Large intestine (tissue), 3 donors: ENCODE results near the gene ACO2. TPM values are rescaled to one million over a fixed set of nuclear protein-coding genes. Genes with fewer than 3 reads are reported as not detected.

Experiments
- DNase-seq, 2 donors: peaks; one replicate each; pipeline versions ENCODE4 v3.0.0 to v3.0.0-alpha.2; 2013
- H3K27ac ChIP-seq: one replicate; pipeline ENCODE4 v1.5.1; 2013; ENCODE audit warnings: low read length
- H3K27me3 ChIP-seq: 2 replicates; pipeline ENCODE4 v1.6.1; 2013; ENCODE audit warnings: low read length; ENCODE audit not compliant: control insufficient read depth, insufficient read depth
- H3K36me3 ChIP-seq: 2 replicates; pipeline ENCODE4 v1.6.1; 2013; ENCODE audit warnings: low read length; ENCODE audit not compliant: control insufficient read depth, insufficient read depth
- H3K4me1 ChIP-seq: one replicate; pipeline ENCODE4 v1.6.1; 2013; ENCODE audit warnings: low read length; ENCODE audit not compliant: control insufficient read depth, insufficient read depth
- H3K4me3 ChIP-seq: one replicate; pipeline ENCODE4 v1.5.1; 2013; ENCODE audit warnings: low read length
- H3K9me3 ChIP-seq: one replicate; pipeline ENCODE4 v1.6.1; 2013; ENCODE audit warnings: mild to moderate bottlenecking, low read depth, low read length, moderate library complexity; ENCODE audit not compliant: control insufficient read depth
- WGBS: methylation state at CpG from one replicate; pipeline ENCODE4 v1.1.5; 2013; ENCODE audit warnings: low lambda C conversion rate; ENCODE audit not compliant: insufficient coverage; 5-methylcytosine and 5-hydroxymethylcytosine counted together
- polyA plus RNA-seq: library from polyadenylated mRNA; unstranded; fragments of 120-200 nt; gene quantifications from one replicate; pipeline ENCODE4 v1.2.1, GENCODE V29; 2013

The ACO2 gene
- polyA plus RNA-seq, 1 donor: 209 TPM

DNA sequence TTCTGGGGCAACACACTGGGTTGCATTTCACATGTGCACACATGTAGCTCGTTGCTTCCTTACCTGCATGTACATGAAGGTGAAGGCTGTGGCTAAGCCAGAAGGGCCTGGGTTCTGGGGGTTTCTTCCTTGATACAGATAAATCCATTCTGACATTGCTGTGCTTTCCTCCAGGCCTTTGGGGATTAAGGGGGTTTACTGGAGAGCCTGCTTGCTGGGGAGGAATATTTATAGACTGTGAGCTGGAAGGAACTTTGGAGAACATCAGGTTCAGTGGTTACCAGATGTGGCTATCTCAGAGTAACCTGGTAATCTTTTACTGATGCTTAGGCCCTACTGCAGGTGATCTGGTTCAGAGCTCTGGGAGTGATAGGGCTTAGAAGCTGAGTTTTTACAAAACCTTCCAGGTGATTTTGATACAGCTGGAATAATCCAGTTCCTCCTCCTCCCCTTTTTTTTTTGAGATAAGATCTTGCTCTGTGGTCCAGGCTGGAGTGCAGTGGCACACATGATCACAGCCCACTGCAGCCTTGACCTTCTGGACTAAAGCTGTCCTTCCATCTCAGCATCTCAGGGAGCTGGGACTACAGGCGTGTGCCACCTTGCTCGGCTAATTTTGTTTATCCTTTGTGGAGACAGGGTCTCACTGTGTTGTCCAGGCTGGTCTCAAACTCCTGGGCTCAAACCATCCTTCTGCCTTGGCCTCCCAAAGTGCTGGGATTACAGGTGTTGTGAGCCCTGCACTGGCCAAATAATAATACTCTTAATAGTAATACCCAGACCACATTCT, 19.9 kb downstream of the ACO2 start:
- peaks cover 59% of the 10 kb centered on the region for H3K4me1 ChIP-seq
- DNase-seq: peak in 1 of 2 donors; percentile 23
- no CpG with 5 or more reads among the region's 3 CpGs for WGBS
- peak overlapping the region; percentile 81 for H3K27ac ChIP-seq
- peaks cover under 1% of the 10 kb centered on the region for H3K36me3 ChIP-seq
- H3K4me3 ChIP-seq: no peak overlapping the region
- H3K9me3 ChIP-seq: no peaks in the 10 kb centered on the region
- H3K27me3 ChIP-seq: no peaks in the 10 kb centered on the region

DNA sequence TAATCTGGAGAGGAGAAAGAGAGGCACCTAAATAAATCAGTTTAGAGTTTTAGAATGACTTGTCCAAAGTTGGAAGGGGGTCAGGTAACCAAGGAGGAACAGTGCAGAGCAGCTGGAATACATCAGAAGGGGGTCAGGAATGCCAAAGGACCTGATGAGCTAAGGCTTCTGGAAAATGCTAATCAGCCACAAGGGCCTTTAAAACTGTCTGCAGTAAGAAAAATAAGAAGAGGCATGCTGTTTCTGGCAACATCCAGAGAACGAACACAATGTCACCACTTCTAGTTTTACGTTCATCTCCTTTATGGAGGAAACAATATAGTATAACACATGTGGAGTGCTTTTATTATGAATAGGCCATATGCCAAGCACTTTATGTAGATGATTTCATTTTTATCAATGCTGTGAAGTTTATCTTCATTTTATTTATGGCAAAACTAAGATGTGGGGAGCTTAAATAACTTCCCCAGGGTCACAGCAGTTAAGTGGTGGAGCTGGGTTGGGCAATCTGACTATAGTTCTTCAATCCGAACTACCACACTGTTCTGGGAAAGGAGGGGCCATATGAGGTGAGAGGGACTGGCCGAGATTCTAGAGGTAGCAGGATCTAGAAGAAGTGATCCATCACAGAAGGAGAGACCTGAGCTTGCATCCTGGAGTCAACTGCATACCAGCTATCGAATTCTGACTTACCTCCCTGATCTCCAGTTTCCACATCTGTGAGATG, 22.6 kb downstream of the ACO2 start:
- peak overlapping the region; percentile 42 for H3K27ac ChIP-seq
- H3K9me3 ChIP-seq: no peaks in the 10 kb centered on the region
- H3K4me3 ChIP-seq: no peak overlapping the region
- peaks cover 42% of the 10 kb centered on the region for H3K4me1 ChIP-seq
- H3K27me3 ChIP-seq: no peaks in the 10 kb centered on the region
- peaks cover 8% of the 10 kb centered on the region for H3K36me3 ChIP-seq
- DNase-seq: no peak
- WGBS: 67% methylated on average over 1 of the region's 5 CpGs

DNA sequence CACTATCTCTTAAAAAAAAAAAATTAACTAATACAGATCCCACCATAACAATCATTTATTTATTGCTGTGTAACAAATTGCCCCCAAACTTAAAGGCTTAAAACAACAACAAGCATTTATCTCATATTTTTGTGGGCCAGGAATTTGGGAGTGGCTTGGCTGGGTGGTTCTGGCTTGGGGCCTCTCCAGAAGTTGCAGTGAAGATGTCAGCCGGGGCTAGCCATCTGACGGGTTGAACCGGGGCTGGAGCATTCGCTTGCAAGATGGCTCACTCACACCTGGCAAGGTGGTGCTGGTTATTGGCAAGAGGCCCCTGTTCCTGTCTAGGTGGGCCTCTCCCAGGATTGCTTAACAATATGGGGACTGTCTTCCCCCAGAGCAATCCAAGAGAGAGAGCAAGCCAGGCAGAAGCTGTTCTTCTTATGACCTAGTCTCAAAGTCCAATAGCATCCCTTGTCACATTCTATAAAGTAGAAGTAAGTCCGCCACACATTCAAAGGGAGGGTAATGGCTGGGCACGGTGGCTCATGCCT, 29.5 kb downstream of the ACO2 start:
- WGBS: no CpG with 5 or more reads among the region's 6 CpGs
- no peak overlapping the region for H3K4me3 ChIP-seq
- H3K27me3 ChIP-seq: no peaks in the 10 kb centered on the region
- peak; percentile 87 to 92 for DNase-seq
- H3K36me3 ChIP-seq: peaks cover 32% of the 10 kb centered on the region
- H3K27ac ChIP-seq: peak overlapping the region; percentile 78
- peaks cover 37% of the 10 kb centered on the region for H3K4me1 ChIP-seq
- no peaks in the 10 kb centered on the region for H3K9me3 ChIP-seq

DNA sequence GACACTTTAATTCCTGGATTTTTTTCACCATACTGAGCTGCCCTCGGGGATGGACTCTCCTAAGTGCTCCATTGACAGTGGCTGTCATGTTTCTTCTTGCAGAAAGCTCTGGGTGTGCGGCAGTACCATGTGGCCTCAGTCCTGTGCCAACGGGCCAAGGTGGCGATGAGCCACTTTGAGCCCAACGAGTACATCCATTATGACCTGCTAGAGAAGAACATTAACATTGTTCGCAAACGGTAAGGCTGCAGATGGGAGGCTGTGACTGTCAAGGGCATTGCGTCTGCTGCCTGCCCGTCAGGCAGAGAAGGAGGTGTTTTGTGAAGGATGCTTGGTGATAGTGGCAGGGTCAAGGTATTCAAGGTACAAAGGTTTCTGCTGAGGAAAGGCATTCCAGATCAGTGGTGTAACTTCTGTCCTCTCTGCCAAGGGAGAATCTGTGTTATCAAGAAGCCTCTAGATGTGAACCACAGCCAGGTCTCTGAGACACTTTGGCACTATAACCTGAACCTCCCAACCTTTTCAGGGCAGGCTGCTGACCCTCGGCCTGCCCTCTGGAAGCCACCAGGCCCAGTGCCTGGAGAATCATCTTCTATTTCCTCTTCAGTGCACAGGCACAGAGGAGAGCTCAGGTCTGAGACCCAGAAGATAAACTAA, 30.8 kb downstream of the ACO2 start:
- Histone ChIP-seq H3K27me3 (no peaks in the 10 kb centered on the region), H3K36me3 (peaks cover 45% of the 10 kb centered on the region), H3K9me3 (no peaks in the 10 kb centered on the region), H3K27ac (peak overlapping the region; percentile 78), H3K4me3 (no peak overlapping the region), H3K4me1 (peaks cover 37% of the 10 kb centered on the region)
- DNase-seq: peak; percentile 88 to 91
- no CpG with 5 or more reads among the region's 10 CpGs for WGBS

DNA sequence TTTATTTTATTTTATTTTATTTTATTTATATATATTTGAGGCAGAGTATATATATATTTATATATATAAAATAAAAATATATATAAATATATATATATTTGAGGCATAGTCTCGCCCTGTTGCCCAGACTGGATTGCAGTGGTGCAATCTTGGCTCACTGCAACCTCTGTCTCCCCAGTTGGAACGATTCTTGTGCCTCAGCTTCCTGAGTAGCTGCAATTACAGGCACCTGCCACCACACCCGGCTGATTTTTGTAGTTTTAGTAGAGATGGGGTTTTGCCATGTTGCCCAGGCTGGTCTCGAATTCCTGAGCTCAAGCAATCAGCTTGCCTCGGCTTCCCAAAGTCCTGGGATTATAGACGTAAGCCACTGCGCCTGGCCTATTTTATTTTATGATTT, 31.4 kb downstream of the ACO2 start:
- Histone ChIP-seq H3K4me1 (peaks cover 37% of the 10 kb centered on the region), H3K9me3 (no peaks in the 10 kb centered on the region), H3K27me3 (no peaks in the 10 kb centered on the region), H3K36me3 (peaks cover 46% of the 10 kb centered on the region), H3K27ac (peak overlapping the region; percentile 78), H3K4me3 (no peak overlapping the region)
- DNase-seq: no peak
- 90% methylated on average over 2 of the region's 7 CpGs for WGBS

DNA sequence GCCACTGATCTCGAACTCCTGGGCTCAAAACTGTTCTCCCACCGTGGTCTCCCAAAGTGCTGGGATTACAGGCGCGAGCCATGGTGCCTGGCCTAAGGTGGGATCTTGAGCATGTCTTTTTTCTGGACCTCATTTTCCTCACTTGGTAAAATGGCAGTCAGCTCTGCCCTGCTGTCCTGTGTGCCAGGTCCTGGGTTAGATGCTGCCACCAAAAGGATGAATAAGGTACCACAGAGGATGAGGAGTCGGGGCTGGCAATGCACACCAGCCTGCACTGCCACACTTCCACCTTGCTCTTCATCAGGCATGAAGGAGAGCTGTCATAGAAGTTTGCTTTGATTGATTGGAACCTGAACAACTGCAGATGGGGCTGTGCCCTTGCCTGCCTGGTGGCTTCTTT, 32.3 kb downstream of the ACO2 start:
- DNase-seq: no peak

DNA sequence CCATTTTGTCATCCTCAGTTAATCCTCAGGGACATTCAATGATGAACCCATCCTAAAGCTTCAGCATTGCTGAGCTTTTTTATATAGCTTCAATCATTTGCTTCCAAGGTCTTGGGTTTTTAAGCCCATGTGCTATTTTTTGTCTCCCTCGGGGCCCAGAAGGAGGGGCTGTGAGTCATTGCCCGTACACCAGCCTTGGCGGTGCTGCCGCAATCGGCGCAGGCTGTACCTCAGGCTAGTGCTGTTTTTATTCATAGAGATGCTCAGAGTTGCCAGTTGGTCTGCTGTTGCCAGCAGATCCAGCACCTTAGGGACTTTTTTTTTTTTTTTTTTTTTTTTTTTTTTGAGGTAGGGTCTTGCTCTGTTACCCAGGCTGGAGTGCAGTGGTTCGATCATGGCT, 35.5 kb downstream of the ACO2 start:
- Histone ChIP-seq H3K4me1 (peaks cover 17% of the 10 kb centered on the region), H3K9me3 (no peaks in the 10 kb centered on the region), H3K27ac (no peak overlapping the region), H3K4me3 (no peak overlapping the region), H3K27me3 (no peaks in the 10 kb centered on the region), H3K36me3 (peaks cover 72% of the 10 kb centered on the region)
- no peak for DNase-seq
- WGBS: no CpG with 5 or more reads among the region's 7 CpGs

More for the DNA sequence above, 32.3 kb downstream of the ACO2 start:
- H3K4me1 ChIP-seq: peaks cover 37% of the 10 kb centered on the region
- no peaks in the 10 kb centered on the region for H3K9me3 ChIP-seq
- H3K4me3 ChIP-seq: no peak overlapping the region
- peak overlapping the region; percentile 78 for H3K27ac ChIP-seq
- H3K27me3 ChIP-seq: no peaks in the 10 kb centered on the region
- H3K36me3 ChIP-seq: peaks cover 50% of the 10 kb centered on the region
- no CpG with 5 or more reads among the region's 5 CpGs for WGBS

DNA sequence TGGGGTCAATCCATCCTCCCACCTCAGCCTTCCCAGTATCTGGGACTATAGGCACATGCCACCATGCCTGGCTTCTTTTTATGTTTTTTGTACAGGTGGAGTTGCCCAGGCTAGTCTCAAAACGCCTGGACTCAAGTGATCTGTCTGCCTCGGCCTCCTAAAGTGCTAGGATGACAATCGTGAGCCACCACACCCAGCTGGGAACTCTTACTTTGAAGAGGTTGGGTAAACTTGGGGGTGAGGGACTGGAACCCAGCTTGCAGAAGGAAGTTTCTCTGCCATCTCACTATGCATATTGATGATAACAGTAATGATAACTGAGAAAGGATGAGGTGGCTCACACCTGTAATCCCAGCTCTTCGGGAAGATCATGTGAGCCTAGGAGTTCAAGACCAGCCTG, 35.9 kb downstream of the ACO2 start:
- Histone ChIP-seq H3K27ac (no peak overlapping the region), H3K4me3 (no peak overlapping the region), H3K27me3 (no peaks in the 10 kb centered on the region), H3K36me3 (peaks cover 74% of the 10 kb centered on the region), H3K9me3 (no peaks in the 10 kb centered on the region), H3K4me1 (peaks cover 13% of the 10 kb centered on the region)
- no peak for DNase-seq
- no CpG with 5 or more reads among the region's 4 CpGs for WGBS

DNA sequence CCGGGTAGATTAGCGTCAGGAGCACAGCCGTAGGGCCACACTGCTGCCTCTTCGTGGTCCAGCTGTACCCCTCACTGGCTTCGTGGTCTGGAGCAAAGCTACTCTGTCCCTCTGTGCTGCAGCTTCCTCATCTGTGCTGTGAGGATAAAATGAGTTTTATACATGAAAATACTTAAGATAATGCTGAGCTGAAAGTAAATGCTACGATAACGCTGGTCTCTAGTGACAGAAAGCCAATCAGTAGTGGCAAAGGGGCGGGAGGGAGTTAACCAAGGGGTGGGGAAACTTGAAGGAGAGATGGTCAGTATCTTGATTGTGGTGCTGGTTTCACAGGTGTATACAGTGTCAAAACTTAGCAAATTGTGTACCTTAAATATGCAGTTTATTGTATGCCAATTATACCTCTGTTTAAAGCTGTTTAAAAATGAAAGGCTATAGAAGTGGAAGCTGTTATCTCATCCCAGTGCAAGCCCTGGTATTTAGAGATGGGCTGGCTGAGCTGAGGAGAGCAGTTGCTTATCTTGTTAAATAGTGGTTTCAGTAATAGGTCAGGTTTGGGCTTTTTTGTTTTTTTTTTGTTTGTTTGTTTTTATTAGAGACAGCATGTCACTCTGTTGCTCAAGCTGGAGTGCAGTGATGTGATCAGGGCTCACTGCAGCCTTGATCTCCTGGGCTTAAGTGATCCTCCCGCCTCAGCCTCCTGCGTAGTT, 36.7 kb downstream of the ACO2 start:
- peaks cover 6% of the 10 kb centered on the region for H3K4me1 ChIP-seq
- no peak for DNase-seq
- H3K4me3 ChIP-seq: no peak overlapping the region
- peaks cover 77% of the 10 kb centered on the region for H3K36me3 ChIP-seq
- H3K27ac ChIP-seq: no peak overlapping the region
- H3K27me3 ChIP-seq: no peaks in the 10 kb centered on the region
- no peaks in the 10 kb centered on the region for H3K9me3 ChIP-seq
- no CpG with 5 or more reads among the region's 10 CpGs for WGBS
